Osteocyte (in vitro differentiated cells): Measurements from ENCODE around the gene LIN28A. TPM values are rescaled to one million over a fixed set of nuclear protein-coding genes. Genes with fewer than 3 reads are reported as not detected.

ENCODE experiments used
- DNase-seq: peaks from one replicate; pipeline ENCODE4 v3.0.0; 2021; ENCODE audit warnings: mixed read lengths; ENCODE audit not compliant: unreplicated experiment; ENCODE audit errors: extremely low spot score
- H3K27ac Mint-ChIP-seq: one replicate; pipeline ENCODE4 v1.8.0; 2021; ENCODE audit warnings: mild to moderate bottlenecking, mixed read lengths; ENCODE audit not compliant: unreplicated experiment
- H3K27me3 Mint-ChIP-seq: one replicate; pipeline ENCODE4 v1.8.0; 2021; ENCODE audit warnings: mixed read lengths; ENCODE audit not compliant: unreplicated experiment
- H3K36me3 Mint-ChIP-seq: one replicate; pipeline ENCODE4 v1.8.0; 2021; ENCODE audit warnings: mixed read lengths; ENCODE audit not compliant: unreplicated experiment
- H3K4me1 Mint-ChIP-seq: one replicate; pipeline ENCODE4 v1.8.0; 2021; ENCODE audit warnings: mixed read lengths; ENCODE audit not compliant: unreplicated experiment
- H3K4me3 Mint-ChIP-seq: one replicate; pipeline ENCODE4 v1.8.0; 2021; ENCODE audit warnings: mild to moderate bottlenecking, moderate library complexity, mixed read lengths; ENCODE audit not compliant: unreplicated experiment
- H3K9me3 Mint-ChIP-seq: one replicate; pipeline ENCODE4 v1.8.0; 2021; ENCODE audit warnings: mixed read lengths; ENCODE audit not compliant: unreplicated experiment
- CTCF ChIP-seq: fragments of 200-600 bp; sonication (generic); IDR thresholded peaks from 2 replicates; pipeline ENCODE4 v1.5.0; 2021; ENCODE audit warnings: antibody characterized with exemption, mild to moderate bottlenecking, moderate library complexity
- total RNA-seq: library from RNA; stranded (reverse); gene quantifications from 2 replicates; pipeline ENCODE4 v1.2.1, GENCODE V29; 2021

LIN28A gene
- total RNA-seq, 1 donor from 2014 or later = not detected

GRCh38 chr1:26408604-26409003 is 2.0 kb upstream of the LIN28A start:
- H3K4me3 Mint-ChIP-seq = no peak overlapping the region
- H3K36me3 Mint-ChIP-seq = no peaks in the 10 kb centered on the region

GRCh38 chr1:26409191-26409807 is 1.3 kb upstream of the LIN28A start:
- Mint-ChIP-seq H3K27ac (no peak overlapping the region), H3K4me3 (no peak overlapping the region), H3K9me3 (no peaks in the 10 kb centered on the region), H3K4me1 (peaks cover 19% of the 10 kb centered on the region), H3K36me3 (no peaks in the 10 kb centered on the region), H3K27me3 (peaks cover 46% of the 10 kb centered on the region)
- DNase-seq = no peak
- TF ChIP-seq CTCF = no peak

More at GRCh38 chr1:26408604-26409003, 2.0 kb upstream of the LIN28A start:
- H3K9me3 Mint-ChIP-seq = no peaks in the 10 kb centered on the region
- H3K27me3 Mint-ChIP-seq = peaks cover 39% of the 10 kb centered on the region
- no peak for TF ChIP-seq CTCF
- H3K4me1 Mint-ChIP-seq = peaks cover 19% of the 10 kb centered on the region
- peak; percentile 92 for DNase-seq
- H3K27ac Mint-ChIP-seq = no peak overlapping the region

- H3K4me3 Mint-ChIP-seq = no peak overlapping the region
- no peaks in the 10 kb centered on the region for H3K9me3 Mint-ChIP-seq
- H3K27me3 Mint-ChIP-seq = peaks cover 63% of the 10 kb centered on the region
- no peaks in the 10 kb centered on the region for H3K36me3 Mint-ChIP-seq
- peaks cover 16% of the 10 kb centered on the region for H3K4me1 Mint-ChIP-seq
- no peak for TF ChIP-seq CTCF
- DNase-seq = no peak
- H3K27ac Mint-ChIP-seq = no peak overlapping the region
Observed at GRCh38 chr1:26411624-26412074, 1.0 kb downstream of the LIN28A start.

GRCh38 chr1:26412180-26412840 is 1.7 kb downstream of the LIN28A start:
- Mint-ChIP-seq H3K27me3 (peaks cover 63% of the 10 kb centered on the region), H3K4me1 (peaks cover 16% of the 10 kb centered on the region), H3K4me3 (no peak overlapping the region), H3K9me3 (no peaks in the 10 kb centered on the region), H3K36me3 (no peaks in the 10 kb centered on the region), H3K27ac (no peak overlapping the region)
- no peak for TF ChIP-seq CTCF
- DNase-seq = no peak

GRCh38 chr1:26413031-26413430 is 2.4 kb downstream of the LIN28A start:
- peaks cover 63% of the 10 kb centered on the region for H3K27me3 Mint-ChIP-seq
- H3K4me1 Mint-ChIP-seq = peaks cover 16% of the 10 kb centered on the region
- TF ChIP-seq CTCF = no peak
- no peaks in the 10 kb centered on the region for H3K36me3 Mint-ChIP-seq
- no peak for DNase-seq
- no peak overlapping the region for H3K4me3 Mint-ChIP-seq
- H3K27ac Mint-ChIP-seq = no peak overlapping the region
- no peaks in the 10 kb centered on the region for H3K9me3 Mint-ChIP-seq
